PC-9 (cell line): ENCODE measurements around the gene TM2D1. TPM values are rescaled to one million over a fixed set of nuclear protein-coding genes. Genes with fewer than 3 reads are reported as not detected.
"Not testable (repeated sequence)": the region's sequence is repeated elsewhere in the genome, so short reads cannot be mapped to it uniquely, and the experiment has no call there.

ENCODE experiments used
- BruUV-seq: library from RNA; stranded (reverse); fragments of 400-500 nt; replicated peaks from 2 replicates; lab custom pipeline; 2021; lab: Mats Ljungman, UMichigan
- CTCF ChIA-PET: fragments of 300-600 bp; sonication (Branson Sonifier 250); formaldehyde crosslinking; loops from one replicate; lab custom pipeline; 2022; ENCODE audit warnings: antibody characterized with exemption; lab: Charles Lee
- POLR2A ChIA-PET: fragments of 300-600 bp; sonication (Branson Sonifier 250); formaldehyde crosslinking; loops from one replicate; lab custom pipeline; 2022; ENCODE audit warnings: antibody characterized with exemption; ENCODE audit not compliant: unreplicated experiment; lab: Charles Lee
- DNase-seq, 2 experiments: peaks; one replicate each; pipeline versions ENCODE4 v3.0.0 to v3.0.0-alpha.2; 2015 to 2022; ENCODE audit warnings: mixed read lengths in 1 of 2
- H2AFZ ChIP-seq: fragments of 200-600 bp; sonication (generic); 2 replicates; pipeline ENCODE4 v1.8.1; 2017; ENCODE audit warnings: antibody characterized with exemption
- H3F3A ChIP-seq: fragments of 200-600 bp; sonication (generic); 2 replicates; pipeline ENCODE4 v1.8.1; 2017; ENCODE audit warnings: antibody characterized with exemption, mild to moderate bottlenecking, low read depth; ENCODE audit not compliant: insufficient read depth
- H3K27ac ChIP-seq: fragments of 200-600 bp; sonication (generic); 2 replicates; pipeline ENCODE4 v1.6.1; 2016; ENCODE audit warnings: mixed run types
- H3K27me3 ChIP-seq: fragments of 200-600 bp; sonication (generic); 2 replicates; pipeline ENCODE4 v1.6.1; 2016; ENCODE audit warnings: low read depth, mixed run types; ENCODE audit not compliant: insufficient read depth
- H3K36me3 ChIP-seq: fragments of 200-600 bp; sonication (generic); 2 replicates; pipeline ENCODE4 v1.6.1; 2016; ENCODE audit warnings: low read depth, mixed run types
- H3K4me1 ChIP-seq: fragments of 200-600 bp; sonication (generic); replicated peaks from 2 replicates; pipeline ENCODE4 v1.6.1; 2016; ENCODE audit warnings: mixed run types; ENCODE audit not compliant: insufficient read depth
- H3K4me2 ChIP-seq: fragments of 200-600 bp; sonication (generic); 2 replicates; pipeline ENCODE4 v1.6.1; 2017; ENCODE audit warnings: mixed run types
- H3K4me3 ChIP-seq: fragments of 200-600 bp; sonication (generic); 2 replicates; pipeline ENCODE4 v1.6.1; 2016; ENCODE audit warnings: mixed run types
- H3K79me2 ChIP-seq: fragments of 200-600 bp; sonication (generic); 2 replicates; pipeline ENCODE4 v1.6.1; 2017; ENCODE audit warnings: low read depth, mixed run types
- H3K9me2 ChIP-seq: fragments of 200-600 bp; sonication (generic); 2 replicates; pipeline ENCODE4 v1.8.1; 2017; ENCODE audit warnings: mild to moderate bottlenecking; ENCODE audit not compliant: insufficient read depth
- H3K9me3 ChIP-seq: fragments of 200-600 bp; sonication (generic); 2 replicates; pipeline ENCODE4 v1.8.1; 2016; ENCODE audit warnings: low read depth; ENCODE audit not compliant: insufficient read depth
- H4K20me1 ChIP-seq: fragments of 200-600 bp; sonication (generic); 2 replicates; pipeline ENCODE4 v1.8.1; 2017; ENCODE audit not compliant: insufficient read depth
- CTCF ChIP-seq: fragments of 200-600 bp; sonication (generic); conservative IDR thresholded peaks from 2 replicates; pipeline ENCODE4 v1.6.1; 2017; ENCODE audit warnings: mixed run types, antibody characterized with exemption, mild to moderate bottlenecking, moderate library complexity
- EZH2 ChIP-seq: fragments of 200-600 bp; sonication (generic); IDR thresholded peaks from 2 replicates; pipeline ENCODE4 v1.8.0; 2017; ENCODE audit warnings: antibody characterized with exemption, low read depth
- intact Hi-C: fragments of 100-400 bp; cut with micrococcal nuclease; formaldehyde crosslinking; loops from one replicate; pipeline ENCODE4 v1.10.0; 2022; ENCODE audit not compliant: unreplicated experiment
- total RNA-seq: library from RNA; stranded (reverse); gene quantifications from 2 replicates; pipeline ENCODE4 v1.2.3, GENCODE V29; 2021

Gene TM2D1
- total RNA-seq, 1 experiment from 2014 or later = 36.8 TPM

GRCh38 chr1:61727544-61727943 lies 2.6 kb upstream of the TM2D1 start:
- Histone ChIP-seq H4K20me1 (no peaks in the 10 kb centered on the region), H3K9me3 (no peaks in the 10 kb centered on the region), H3K27ac (no peak overlapping the region), H3K4me1 (peaks cover 25% of the 10 kb centered on the region; the same call in 1 of the 2 replicates), H3K27me3 (no peaks in the 10 kb centered on the region), H3K79me2 (peaks cover 24% of the 10 kb centered on the region), H3K4me2 (no peak overlapping the region), H2AFZ (no peak overlapping the region), H3F3A (peaks cover 8% of the 10 kb centered on the region), H3K36me3 (no peaks in the 10 kb centered on the region), H3K9me2 (no peaks in the 10 kb centered on the region), H3K4me3 (no peak overlapping the region)
- POLR2A ChIA-PET = interaction anchor here (0.7 kb wide), 1 partner anchor 14 kb away, joined by 5 read pairs; no protein-coding TSS in a partner anchor
- CTCF ChIA-PET = no interaction called here
- no TSS peak for BruUV-seq
- intact Hi-C loops = no loop called here
- no peak for DNase-seq
- no peak for TF ChIP-seq EZH2

GRCh38 chr1:61724506-61724812 lies 482 bp downstream of the TM2D1 start:
- peak overlapping the region; percentile 95 for H3K4me3 ChIP-seq
- H2AFZ ChIP-seq = peak overlapping the region; percentile 89
- H3K36me3 ChIP-seq = peaks cover 11% of the 10 kb centered on the region; the same call in 1 of the 2 replicates
- H3K9me3 ChIP-seq = no peaks in the 10 kb centered on the region
- H3K79me2 ChIP-seq = peaks cover 52% of the 10 kb centered on the region
- H3K4me2 ChIP-seq = peak overlapping the region; percentile 89
- TF ChIP-seq EZH2 = no peak
- no peak for TF ChIP-seq CTCF
- no TSS peak for BruUV-seq
- H3K9me2 ChIP-seq = no peaks in the 10 kb centered on the region
- CTCF ChIA-PET = no interaction called here
- H3K27me3 ChIP-seq = no peaks in the 10 kb centered on the region
- no peaks in the 10 kb centered on the region for H4K20me1 ChIP-seq
- no peak for DNase-seq
- intact Hi-C loops = no loop called here
- H3K27ac ChIP-seq = peak overlapping the region; percentile 74
- H3K4me1 ChIP-seq = peaks cover 30% of the 10 kb centered on the region; the same call in 1 of the 2 replicates
- H3F3A ChIP-seq = peaks cover 8% of the 10 kb centered on the region
- POLR2A ChIA-PET = no interaction called here

- H3K4me3 ChIP-seq, H3K9me2 ChIP-seq, BruUV-seq, POLR2A ChIA-PET, H3K27me3 ChIP-seq, H3F3A ChIP-seq, H2AFZ ChIP-seq, H3K4me2 ChIP-seq, H3K27ac ChIP-seq, DNase-seq, H3K9me3 ChIP-seq, intact Hi-C loops, CTCF ChIA-PET: not testable (repeated sequence)
- Histone ChIP-seq H3K36me3 (peaks cover 11% of the 10 kb centered on the region; the same call in 1 of the 2 replicates), H4K20me1 (0 out of 2 replicates have a peak, but pooled peaks cover 11% of the 10 kb centered on the region), H3K4me1 (peaks cover 25% of the 10 kb centered on the region; the same call in 1 of the 2 replicates), H3K79me2 (peaks cover 80% of the 10 kb centered on the region)
Observed at GRCh38 chr1:61718996-61719663, 5.8 kb downstream of the TM2D1 start.

- ChIA-PET POLR2A (interaction anchor here (0.6 kb wide), 1 partner anchor 38 kb away, joined by 6 read pairs; no protein-coding TSS in a partner anchor), CTCF (no interaction called here)
- H3K27ac ChIP-seq = no peak overlapping the region
- DNase-seq = no peak
- no peak overlapping the region for H3K4me2 ChIP-seq
- H3K4me3 ChIP-seq = no peak overlapping the region
- H3K36me3 ChIP-seq = 0 out of 2 replicates have a peak, but pooled peaks cover 23% of the 10 kb centered on the region
- H3K9me3 ChIP-seq = no peaks in the 10 kb centered on the region
- H3F3A ChIP-seq = peaks cover 5% of the 10 kb centered on the region; the same call in 1 of the 2 replicates
- peaks cover 13% of the 10 kb centered on the region; the same call in 1 of the 2 replicates for H3K4me1 ChIP-seq
- H3K27me3 ChIP-seq = no peaks in the 10 kb centered on the region
- TF ChIP-seq CTCF (no peak), EZH2 (no peak)
- intact Hi-C loops = loop anchor here (5.0 kb wide), 1 partner anchor 50 kb away; no protein-coding TSS in a partner anchor
- H2AFZ ChIP-seq = no peak overlapping the region
- no peaks in the 10 kb centered on the region for H3K9me2 ChIP-seq
- BruUV-seq = no TSS peak
- H4K20me1 ChIP-seq = peaks cover 12% of the 10 kb centered on the region; the same call in 1 of the 2 replicates
- H3K79me2 ChIP-seq = peaks cover 41% of the 10 kb centered on the region
Observed at GRCh38 chr1:61711969-61712368, 13.0 kb downstream of the TM2D1 start.

GRCh38 chr1:61711257-61711656 lies 13.7 kb downstream of the TM2D1 start:
- H3K9me2 ChIP-seq, H3K4me3 ChIP-seq, CTCF ChIA-PET, H3K9me3 ChIP-seq, H2AFZ ChIP-seq, H4K20me1 ChIP-seq, POLR2A ChIA-PET, H3K4me2 ChIP-seq, H3K27ac ChIP-seq, BruUV-seq, H3K27me3 ChIP-seq, H3F3A ChIP-seq: not testable (repeated sequence)
- H3K79me2 ChIP-seq = peaks cover 36% of the 10 kb centered on the region
- peaks cover 13% of the 10 kb centered on the region; the same call in 1 of the 2 replicates for H3K4me1 ChIP-seq
- H3K36me3 ChIP-seq = 0 out of 2 replicates have a peak, but pooled peaks cover 23% of the 10 kb centered on the region
- intact Hi-C loops = loop anchor here (5.0 kb wide), 1 partner anchor 51 kb away; no protein-coding TSS in a partner anchor
- DNase-seq = peak; percentile 12 to 44
